Measurements from ENCODE around the gene DSEL.

DNA sequence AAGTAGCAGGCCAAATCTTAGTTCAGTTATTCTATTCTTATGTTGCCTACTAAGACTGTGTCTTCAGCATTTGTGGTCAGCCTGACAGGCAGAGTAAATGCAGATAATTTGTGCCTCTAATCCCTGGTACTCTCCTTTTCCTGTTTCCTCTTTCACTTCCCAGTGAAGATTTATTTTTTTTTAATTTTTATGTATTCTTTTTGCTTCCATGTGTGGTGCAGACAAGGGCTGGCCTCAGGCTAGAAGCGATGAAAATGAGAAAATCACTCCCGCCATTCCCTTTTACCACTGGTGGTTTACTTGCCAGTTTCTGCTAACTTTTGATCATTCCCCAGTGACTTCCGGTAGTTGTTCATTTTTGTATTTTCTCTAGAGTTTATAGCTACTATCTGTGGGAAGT, 30.9 kb downstream of the DSEL start:
- TF ChIP-seq, protein P1, sequence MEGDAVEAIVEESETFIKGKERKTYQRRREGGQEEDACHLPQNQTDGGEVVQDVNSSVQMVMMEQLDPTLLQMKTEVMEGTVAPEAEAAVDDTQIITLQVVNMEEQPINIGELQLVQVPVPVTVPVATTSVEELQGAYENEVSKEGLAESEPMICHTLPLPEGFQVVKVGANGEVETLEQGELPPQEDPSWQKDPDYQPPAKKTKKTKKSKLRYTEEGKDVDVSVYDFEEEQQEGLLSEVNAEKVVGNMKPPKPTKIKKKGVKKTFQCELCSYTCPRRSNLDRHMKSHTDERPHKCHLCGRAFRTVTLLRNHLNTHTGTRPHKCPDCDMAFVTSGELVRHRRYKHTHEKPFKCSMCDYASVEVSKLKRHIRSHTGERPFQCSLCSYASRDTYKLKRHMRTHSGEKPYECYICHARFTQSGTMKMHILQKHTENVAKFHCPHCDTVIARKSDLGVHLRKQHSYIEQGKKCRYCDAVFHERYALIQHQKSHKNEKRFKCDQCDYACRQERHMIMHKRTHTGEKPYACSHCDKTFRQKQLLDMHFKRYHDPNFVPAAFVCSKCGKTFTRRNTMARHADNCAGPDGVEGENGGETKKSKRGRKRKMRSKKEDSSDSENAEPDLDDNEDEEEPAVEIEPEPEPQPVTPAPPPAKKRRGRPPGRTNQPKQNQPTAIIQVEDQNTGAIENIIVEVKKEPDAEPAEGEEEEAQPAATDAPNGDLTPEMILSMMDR (IDR thresholded peaks at IDR 0.05): no peak
- TF ChIP-seq POLR2A (IDR thresholded peaks at IDR 0.05): no peak
